ENCODE measurements around the gene CASK. TPM values are rescaled to one million over a fixed set of nuclear protein-coding genes. Genes with fewer than 3 reads are reported as not detected.

Gene CASK
- total RNA-seq, 4 donors from 2014 or later: 33.1 to 41.6 (median 36.4) TPM

DNA sequence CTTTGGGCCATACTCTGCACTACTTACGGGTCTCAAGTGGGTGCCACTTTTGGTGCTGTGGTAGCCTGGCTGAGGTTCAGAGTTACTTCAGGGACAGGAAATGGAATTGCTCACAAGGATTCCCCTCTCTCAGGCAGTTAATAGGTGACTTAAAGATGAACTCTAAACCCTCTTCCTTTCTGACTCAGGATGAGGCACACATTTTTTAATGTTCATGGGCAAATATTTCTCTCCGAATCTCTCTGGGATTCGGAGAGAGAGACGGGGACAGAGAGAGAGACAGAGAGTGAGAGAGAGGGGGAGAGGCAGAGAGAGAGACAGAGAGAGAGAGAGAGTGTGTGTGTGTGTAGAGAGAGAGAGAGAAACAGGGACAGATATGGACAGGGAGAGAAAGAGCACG is 396.4 kb downstream of the CASK start:
- Histone ChIP-seq H3K9me3 (no peaks in the 10 kb centered on the region), H3K36me3 (peaks cover 0 to 6% of the 10 kb centered on the region in 2 donors), H3K4me1 (no peaks in the 10 kb centered on the region), H3K4me3 (replicated peaks in 1 of 3) (no peak overlapping the region), H3K27me3 (no peaks in the 10 kb centered on the region), H3K27ac (no peak overlapping the region)
- no peak for TF ChIP-seq POLR2A (IDR thresholded peaks at IDR 0.05)
- TF ChIP-seq, protein P1, sequence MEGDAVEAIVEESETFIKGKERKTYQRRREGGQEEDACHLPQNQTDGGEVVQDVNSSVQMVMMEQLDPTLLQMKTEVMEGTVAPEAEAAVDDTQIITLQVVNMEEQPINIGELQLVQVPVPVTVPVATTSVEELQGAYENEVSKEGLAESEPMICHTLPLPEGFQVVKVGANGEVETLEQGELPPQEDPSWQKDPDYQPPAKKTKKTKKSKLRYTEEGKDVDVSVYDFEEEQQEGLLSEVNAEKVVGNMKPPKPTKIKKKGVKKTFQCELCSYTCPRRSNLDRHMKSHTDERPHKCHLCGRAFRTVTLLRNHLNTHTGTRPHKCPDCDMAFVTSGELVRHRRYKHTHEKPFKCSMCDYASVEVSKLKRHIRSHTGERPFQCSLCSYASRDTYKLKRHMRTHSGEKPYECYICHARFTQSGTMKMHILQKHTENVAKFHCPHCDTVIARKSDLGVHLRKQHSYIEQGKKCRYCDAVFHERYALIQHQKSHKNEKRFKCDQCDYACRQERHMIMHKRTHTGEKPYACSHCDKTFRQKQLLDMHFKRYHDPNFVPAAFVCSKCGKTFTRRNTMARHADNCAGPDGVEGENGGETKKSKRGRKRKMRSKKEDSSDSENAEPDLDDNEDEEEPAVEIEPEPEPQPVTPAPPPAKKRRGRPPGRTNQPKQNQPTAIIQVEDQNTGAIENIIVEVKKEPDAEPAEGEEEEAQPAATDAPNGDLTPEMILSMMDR (IDR thresholded peaks at IDR 0.05): no peak
- intact Hi-C loops (cut with DNase I): no loop called here
- no peak for DNase-seq
- 94 to 97% methylated on average over 5 of the region's 5 CpGs for WGBS, 2 donors

DNA sequence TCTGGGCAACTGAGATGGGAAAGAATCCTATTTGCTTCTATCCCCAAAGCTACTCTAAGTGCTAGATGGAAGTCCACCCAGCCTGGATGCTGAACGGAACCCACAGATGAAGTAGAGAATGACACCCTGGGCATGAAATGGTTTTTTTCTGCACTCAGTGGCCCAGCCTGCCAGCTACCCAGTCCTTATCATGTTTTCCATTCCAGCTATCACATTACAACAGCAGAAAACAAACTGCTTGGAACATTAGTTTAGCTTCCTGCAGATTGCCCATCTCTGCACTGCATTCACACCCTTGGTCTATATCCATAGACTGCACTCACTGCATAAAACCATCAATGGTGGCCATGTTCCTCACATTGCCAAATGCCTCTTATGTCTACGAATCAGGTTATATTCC is 397.1 kb downstream of the CASK start:
- H3K27me3 ChIP-seq: no peaks in the 10 kb centered on the region
- DNase-seq: no peak
- WGBS, 2 donors: 89 to 100% methylated on average over 2 of the region's 2 CpGs
- no peaks in the 10 kb centered on the region for H3K4me1 ChIP-seq
- no peaks in the 10 kb centered on the region for H3K9me3 ChIP-seq
- intact Hi-C loops (cut with DNase I): no loop called here
- no peak for TF ChIP-seq POLR2A (IDR thresholded peaks at IDR 0.05)
- TF ChIP-seq, protein P1 (IDR thresholded peaks at IDR 0.05): no peak
- no peak overlapping the region for H3K4me3 ChIP-seq (replicated peaks in 1 of 3)
- H3K27ac ChIP-seq: no peak overlapping the region
- H3K36me3 ChIP-seq: peaks cover 0 to 6% of the 10 kb centered on the region in 2 donors

DNA sequence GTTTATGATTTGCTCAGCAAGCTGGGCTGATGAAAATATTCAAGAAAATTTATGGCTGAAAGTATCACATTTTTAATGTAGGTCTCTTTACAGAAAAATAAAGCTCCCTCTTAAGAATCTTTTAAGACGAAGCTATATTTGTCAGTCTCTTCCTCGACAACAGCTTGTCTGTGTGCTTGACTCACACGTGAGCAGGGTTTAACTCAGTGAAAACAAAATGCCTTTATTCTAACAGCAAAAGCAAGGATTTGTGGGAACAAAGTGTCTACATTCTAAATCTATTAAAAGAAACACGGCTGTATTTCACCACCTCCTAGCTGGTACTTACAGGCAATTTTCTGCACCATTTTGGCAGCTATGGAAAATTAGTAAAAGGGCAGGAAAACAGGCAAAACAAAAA is 400.7 kb downstream of the CASK start:
- Histone ChIP-seq H3K4me1 (no peaks in the 10 kb centered on the region), H3K27me3 (no peaks in the 10 kb centered on the region), H3K27ac (no peak overlapping the region), H3K4me3 (replicated peaks in 1 of 3) (no peak overlapping the region), H3K9me3 (no peaks in the 10 kb centered on the region), H3K36me3 (no peaks in the 10 kb centered on the region)
- no peak for DNase-seq
- 88% methylated on average over 4 of the region's 4 CpGs for WGBS, 2 donors
- intact Hi-C loops (cut with DNase I): no loop called here
- TF ChIP-seq, protein P1 (IDR thresholded peaks at IDR 0.05): no peak
- no peak for TF ChIP-seq POLR2A (IDR thresholded peaks at IDR 0.05)

DNA sequence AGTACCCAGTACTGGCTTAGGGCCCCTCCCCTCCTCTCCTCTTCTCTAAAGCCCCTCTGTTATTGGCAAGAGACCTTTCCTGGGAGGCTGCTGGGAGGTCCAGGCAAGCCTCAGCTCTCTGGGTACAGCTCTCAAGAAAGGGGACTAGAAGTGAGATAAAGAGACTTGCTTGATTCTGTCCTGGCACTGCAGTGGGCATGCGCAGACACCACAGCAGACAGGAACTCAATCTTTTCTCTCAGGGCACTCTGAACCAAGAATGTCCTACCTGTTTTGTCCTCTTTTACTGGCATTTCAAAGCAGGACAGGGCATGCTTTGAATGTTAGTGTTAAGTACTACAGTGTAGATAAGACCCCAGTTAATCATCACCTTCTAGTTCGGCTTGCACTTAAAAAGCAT is 401.3 kb downstream of the CASK start:
- intact Hi-C loops (cut with DNase I): no loop called here
- no peak for DNase-seq
- Histone ChIP-seq H3K27me3 (no peaks in the 10 kb centered on the region), H3K9me3 (no peaks in the 10 kb centered on the region), H3K36me3 (no peaks in the 10 kb centered on the region), H3K4me3 (replicated peaks in 1 of 3) (no peak overlapping the region), H3K27ac (no peak overlapping the region), H3K4me1 (no peaks in the 10 kb centered on the region)
- 97 to 100% methylated on average over 1 to 2 of the region's 2 CpGs for WGBS, 2 donors
- TF ChIP-seq POLR2A (IDR thresholded peaks at IDR 0.05): no peak
- TF ChIP-seq, protein P1 (IDR thresholded peaks at IDR 0.05): no peak

DNA sequence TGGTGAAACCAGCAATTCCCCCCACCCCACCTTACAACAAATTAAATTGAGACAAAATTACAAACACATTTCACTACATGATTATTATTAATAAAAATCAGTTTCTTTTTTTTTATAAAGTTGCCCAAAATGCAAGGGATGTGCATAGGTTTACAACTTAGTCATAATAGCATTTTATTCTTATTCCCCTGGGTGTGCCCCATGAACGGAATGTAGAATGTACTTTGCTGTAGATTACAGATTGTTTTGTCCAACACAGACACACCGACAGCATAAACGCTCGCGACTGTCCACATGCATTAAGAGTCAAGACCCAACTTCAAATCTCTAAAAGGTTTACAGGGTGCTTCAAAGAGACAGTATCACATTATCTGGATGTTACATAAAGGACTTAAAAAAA is 403.9 kb downstream of the CASK start:
- no peak for DNase-seq
- no peaks in the 10 kb centered on the region for H3K9me3 ChIP-seq
- no peaks in the 10 kb centered on the region for H3K36me3 ChIP-seq
- no peak overlapping the region for H3K4me3 ChIP-seq (replicated peaks in 1 of 3)
- TF ChIP-seq, protein P1 (IDR thresholded peaks at IDR 0.05): no peak
- no peak for TF ChIP-seq POLR2A (IDR thresholded peaks at IDR 0.05)
- 96 to 98% methylated on average over 5 of the region's 5 CpGs for WGBS, 2 donors
- intact Hi-C loops (cut with DNase I): no loop called here
- H3K4me1 ChIP-seq: no peaks in the 10 kb centered on the region
- no peak overlapping the region for H3K27ac ChIP-seq
- no peaks in the 10 kb centered on the region for H3K27me3 ChIP-seq

All from thyroid gland (tissue), 4 donors.